Liver (tissue), 9 donors: Measurements from ENCODE around the gene VPREB1. TPM values are rescaled to one million over a fixed set of nuclear protein-coding genes. Genes with fewer than 3 reads are reported as not detected.
"Not testable (repeated sequence)": the region's sequence is repeated elsewhere in the genome, so short reads cannot be mapped to it uniquely, and the experiment has no call there.

Source experiments
- DNase-seq: peaks from one replicate; pipeline ENCODE4 v3.0.0-alpha.2; 2017; ENCODE audit warnings: low spot score
- H3K27ac ChIP-seq, 2 donors: one replicate each; pipeline ENCODE4 v1.7.0; 2013; ENCODE audit warnings: inconsistent platforms in 2 of 2, low read length in 2 of 2, control low read depth in 1 of 2, low read depth in 1 of 2, mild to moderate bottlenecking in 1 of 2
- H3K27me3 ChIP-seq, 4 donors: one replicate each; pipeline versions ENCODE4 v1.6.1 to v1.7.0; 2013; ENCODE audit warnings: low read length in 3 of 4, inconsistent platforms in 1 of 4, mild to moderate bottlenecking in 1 of 4, moderate library complexity in 1 of 4; ENCODE audit not compliant: control insufficient read depth in 4 of 4, insufficient read depth in 4 of 4
- H3K36me3 ChIP-seq, 4 donors: one replicate each; pipeline versions ENCODE4 v1.6.1 to v1.7.0; 2013; ENCODE audit warnings: low read length in 3 of 4, mild to moderate bottlenecking in 3 of 4, low read depth in 1 of 4, moderate library complexity in 1 of 4; ENCODE audit not compliant: control insufficient read depth in 4 of 4, insufficient read depth in 3 of 4
- H3K4me1 ChIP-seq, 4 donors: one replicate each; pipeline versions ENCODE4 v1.6.1 to v1.7.0; 2013; ENCODE audit warnings: low read length in 3 of 4, mild to moderate bottlenecking in 3 of 4, moderate library complexity in 1 of 4; ENCODE audit not compliant: control insufficient read depth in 4 of 4, insufficient read depth in 4 of 4
- H3K4me3 ChIP-seq, 3 donors: one replicate each; pipeline versions ENCODE4 v1.6.1 to v1.7.0; 2013; ENCODE audit warnings: low read length in 3 of 3, control low read depth in 1 of 3, low read depth in 1 of 3, mild to moderate bottlenecking in 1 of 3
- H3K9ac ChIP-seq, 2 donors: one replicate each; pipeline ENCODE4 v1.7.0; 2013; ENCODE audit warnings: low read length in 2 of 2, mild to moderate bottlenecking in 2 of 2, moderate library complexity in 2 of 2, control low read depth in 1 of 2, low read depth in 1 of 2
- H3K9me3 ChIP-seq, 4 donors: one replicate each; pipeline versions ENCODE4 v1.6.1 to v1.7.0; 2013; ENCODE audit warnings: low read length in 3 of 4; ENCODE audit not compliant: control insufficient read depth in 4 of 4
- ATF3 ChIP-seq: IDR thresholded peaks from 2 replicates; pipeline ENCODE4 v1.6.1; 2016; ENCODE audit warnings: antibody characterized with exemption
- FOXA1 ChIP-seq: IDR thresholded peaks from 2 replicates; pipeline ENCODE4 v1.6.1; 2016; ENCODE audit warnings: antibody characterized with exemption
- FOXA2 ChIP-seq: IDR thresholded peaks from 2 replicates; pipeline ENCODE4 v1.6.1; 2016; ENCODE audit warnings: antibody characterized with exemption
- GABPA ChIP-seq, 2 donors: IDR thresholded peaks in 1 of 2; conservative IDR thresholded peaks in 1 of 2; 2 replicates each; pipeline ENCODE4 v1.6.1; 2016; ENCODE audit warnings: antibody characterized with exemption in 2 of 2, mild to moderate bottlenecking in 1 of 2, moderate library complexity in 1 of 2
- HNF4A ChIP-seq, 2 donors: conservative IDR thresholded peaks; 2 replicates each; pipeline ENCODE4 v1.6.1; 2016; ENCODE audit warnings: antibody characterized with exemption in 2 of 2, mild to moderate bottlenecking in 2 of 2
- JUND ChIP-seq, 2 donors: IDR thresholded peaks; 2 replicates each; pipeline ENCODE4 v1.6.1; 2016; ENCODE audit warnings: antibody characterized with exemption in 2 of 2
- MAX ChIP-seq: IDR thresholded peaks from 2 replicates; pipeline ENCODE4 v1.6.1; 2016; ENCODE audit warnings: antibody characterized with exemption
- RAD21 ChIP-seq, 2 donors: IDR thresholded peaks; 2 replicates each; pipeline ENCODE4 v1.6.1; 2016; ENCODE audit warnings: antibody characterized with exemption in 2 of 2, mild to moderate bottlenecking in 2 of 2
- REST ChIP-seq: IDR thresholded peaks from 2 replicates; pipeline ENCODE4 v1.6.1; 2016; ENCODE audit warnings: antibody characterized with exemption, mild to moderate bottlenecking
- TAF1 ChIP-seq: conservative IDR thresholded peaks from 2 replicates; pipeline ENCODE4 v1.6.1; 2016; ENCODE audit warnings: antibody characterized with exemption, mild to moderate bottlenecking
- YY1 ChIP-seq: IDR thresholded peaks from 2 replicates; pipeline ENCODE4 v1.6.1; 2016; ENCODE audit warnings: antibody characterized with exemption, mild to moderate bottlenecking
- WGBS: extraction: QIAGEN DNeasy Blood & Tissue Kit; methylation state at CpG from one replicate; pipeline ENCODE4 v1.1.7; 2013; 5-methylcytosine and 5-hydroxymethylcytosine counted together
- polyA plus RNA-seq, 2 donors: library from polyadenylated mRNA; stranded (reverse) in 1 of 2; unstranded in 1 of 2; fragments of 200-250 nt in 1 of 2; fragments of >200 nt in 1 of 2; fragmentation: Nextera tagmentation in 1 of 2; extraction: Ambion mirVana in 1 of 2; gene quantifications; one replicate each; pipeline versions ENCODE4 v1.2.1 to v1.2.3, GENCODE V29; 2013 to 2015
- total RNA-seq, 2 donors: library from RNA; depleted of rRNA; stranded (reverse); fragments of >200 nt; gene quantifications; one replicate each; pipeline ENCODE4 v1.2.3, GENCODE V29; 2014
- donor health status: healthy.
- donor health status: healthy.
- donor health status: healthy.
- donor health status: healthy.
- donor health status: healthy.

Gene VPREB1
- total and polyA plus RNA-seq, 4 donors = 1.1 TPM; not detected in 3

- Histone ChIP-seq H3K4me1 (no peaks in the 10 kb centered on the region), H3K9ac (no peak overlapping the region), H3K4me3 (no peak overlapping the region), H3K9me3 (no peaks in the 10 kb centered on the region), H3K27me3 (peaks cover 0 to 8% (median 0%) of the 10 kb centered on the region in 4 donors), H3K27ac (no peak overlapping the region), H3K36me3 (no peaks in the 10 kb centered on the region)
- no peak for DNase-seq
- no peak for TF ChIP-seq ATF3
- TF ChIP-seq HNF4A (conservative IDR thresholded peaks at IDR 0.05) = no peak
- no peak for TF ChIP-seq YY1
- no peak for TF ChIP-seq RAD21 (IDR thresholded peaks at IDR 0.05)
- TF ChIP-seq MAX = no peak
- 77% methylated on average over 2 of the region's 2 CpGs for WGBS
Observed at GRCh38 chr22:22208652-22209051, 35.9 kb upstream of the VPREB1 start.

- H3K27ac ChIP-seq, H3K36me3 ChIP-seq, H3K27me3 ChIP-seq, H3K4me3 ChIP-seq, H3K9me3 ChIP-seq, H3K4me1 ChIP-seq, DNase-seq, H3K9ac ChIP-seq: not testable (repeated sequence)
- 90% methylated on average over 14 of the region's 14 CpGs for WGBS
Observed at GRCh38 chr22:22209080-22209640, 35.4 kb upstream of the VPREB1 start.

GRCh38 chr22:22210375-22210774 is 34.2 kb upstream of the VPREB1 start:
- H3K4me1 ChIP-seq = no peaks in the 10 kb centered on the region
- H3K4me3 ChIP-seq = no peak overlapping the region
- H3K9me3 ChIP-seq = no peaks in the 10 kb centered on the region
- TF ChIP-seq REST (no peak), TAF1 (no peak), JUND (IDR thresholded peaks at IDR 0.05) (no peak), ATF3 (no peak), HNF4A (conservative IDR thresholded peaks at IDR 0.05) (no peak), FOXA2 (no peak), GABPA (IDR thresholded peaks at IDR 0.05 in 1 of 2, conservative IDR thresholded peaks at IDR 0.05 in 1 of 2) (no peak), FOXA1 (no peak), RAD21 (IDR thresholded peaks at IDR 0.05) (no peak)
- peaks cover 0 to 8% (median 0%) of the 10 kb centered on the region in 4 donors for H3K27me3 ChIP-seq
- no peak for DNase-seq
- no peak overlapping the region for H3K9ac ChIP-seq
- H3K27ac ChIP-seq = no peak overlapping the region
- WGBS = 63% methylated on average over 4 of the region's 4 CpGs
- H3K36me3 ChIP-seq = no peaks in the 10 kb centered on the region
